Left ventricle myocardium inferior (tissue), 1 donor: ENCODE measurements around the gene GOLGB1. TPM values are rescaled to one million over a fixed set of nuclear protein-coding genes. Genes with fewer than 3 reads are reported as not detected.
"Not testable (repeated sequence)": the region's sequence is repeated elsewhere in the genome, so short reads cannot be mapped to it uniquely, and the experiment has no call there.

Experiments used
- DNase-seq: peaks from one replicate; pipeline ENCODE4 v3.0.0-alpha.2; 2020
- H3K27ac ChIP-seq: fragments of 200-600 bp; replicated peaks from 2 replicates; pipeline ENCODE4 v1.8.0; 2021
- H3K27me3 ChIP-seq: fragments of 200-600 bp; 2 replicates; pipeline ENCODE4 v1.8.0; 2021; ENCODE audit warnings: low read depth
- H3K36me3 ChIP-seq: fragments of 200-600 bp; 2 replicates; pipeline ENCODE4 v1.8.0; 2021
- H3K4me1 ChIP-seq: fragments of 200-600 bp; 2 replicates; pipeline ENCODE4 v1.8.0; 2021
- H3K4me3 ChIP-seq: fragments of 200-600 bp; 2 replicates; pipeline ENCODE4 v1.8.0; 2021; ENCODE audit warnings: mild to moderate bottlenecking, moderate library complexity
- H3K9me3 ChIP-seq: fragments of 200-600 bp; replicated peaks from 2 replicates; pipeline ENCODE4 v1.8.0; 2021
- intact Hi-C: fragments of 100-400 bp; cut with micrococcal nuclease; formaldehyde crosslinking; loops from one replicate; pipeline ENCODE4 v1.11.0; 2022
- total RNA-seq: library from RNA; stranded (reverse); fragmentation: NEBNext Ultra II Directional; extraction: Animal tissue kit (Norgen Biotek cat#: 25700); gene quantifications from one replicate; pipeline ENCODE4 v1.2.1, GENCODE V29; 2021
- TF ChIP-seq, protein P1 (sequence below): fragments of 200-600 bp; IDR thresholded peaks from 2 replicates; pipeline ENCODE4 v1.8.0; 2021; ENCODE audit warnings: antibody characterized with exemption, mild to moderate bottlenecking, borderline replicate concordance
- donor health status: DM: no; HTN: yes; CAD: no; lungs with severe emphysema.

Gene GOLGB1
- total RNA-seq, 1 donor from 2014 or later: 56.1 TPM

DNA sequence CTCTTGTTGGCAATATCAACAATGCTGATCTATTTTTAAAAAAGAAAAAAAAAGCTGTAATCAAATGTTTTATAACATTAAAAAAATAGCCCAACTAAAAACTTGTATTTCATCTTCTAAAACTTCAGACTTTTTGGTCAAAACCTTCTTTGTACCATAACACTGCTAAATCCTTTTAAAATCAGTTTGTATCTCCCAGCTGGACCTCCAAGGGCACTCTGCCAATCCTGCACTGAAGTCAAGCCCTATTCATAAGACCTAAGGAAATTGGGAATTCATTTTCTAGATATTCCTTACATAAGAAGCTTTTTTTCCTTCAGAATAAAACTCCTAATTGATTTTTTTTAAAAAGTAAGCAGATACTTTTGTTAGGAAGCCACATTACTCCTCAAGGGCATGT lies 50.6 kb downstream of the GOLGB1 start:
- H3K27ac ChIP-seq: peak overlapping the region; percentile 65
- no peak overlapping the region for H3K4me3 ChIP-seq
- TF ChIP-seq, protein P1, sequence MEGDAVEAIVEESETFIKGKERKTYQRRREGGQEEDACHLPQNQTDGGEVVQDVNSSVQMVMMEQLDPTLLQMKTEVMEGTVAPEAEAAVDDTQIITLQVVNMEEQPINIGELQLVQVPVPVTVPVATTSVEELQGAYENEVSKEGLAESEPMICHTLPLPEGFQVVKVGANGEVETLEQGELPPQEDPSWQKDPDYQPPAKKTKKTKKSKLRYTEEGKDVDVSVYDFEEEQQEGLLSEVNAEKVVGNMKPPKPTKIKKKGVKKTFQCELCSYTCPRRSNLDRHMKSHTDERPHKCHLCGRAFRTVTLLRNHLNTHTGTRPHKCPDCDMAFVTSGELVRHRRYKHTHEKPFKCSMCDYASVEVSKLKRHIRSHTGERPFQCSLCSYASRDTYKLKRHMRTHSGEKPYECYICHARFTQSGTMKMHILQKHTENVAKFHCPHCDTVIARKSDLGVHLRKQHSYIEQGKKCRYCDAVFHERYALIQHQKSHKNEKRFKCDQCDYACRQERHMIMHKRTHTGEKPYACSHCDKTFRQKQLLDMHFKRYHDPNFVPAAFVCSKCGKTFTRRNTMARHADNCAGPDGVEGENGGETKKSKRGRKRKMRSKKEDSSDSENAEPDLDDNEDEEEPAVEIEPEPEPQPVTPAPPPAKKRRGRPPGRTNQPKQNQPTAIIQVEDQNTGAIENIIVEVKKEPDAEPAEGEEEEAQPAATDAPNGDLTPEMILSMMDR: no peak
- H3K27me3 ChIP-seq: no peaks in the 10 kb centered on the region
- intact Hi-C loops: no loop called here
- DNase-seq: peak; percentile 48
- H3K9me3 ChIP-seq: no peaks in the 10 kb centered on the region
- peaks cover 37% of the 10 kb centered on the region for H3K36me3 ChIP-seq
- peaks cover 57% of the 10 kb centered on the region for H3K4me1 ChIP-seq

DNA sequence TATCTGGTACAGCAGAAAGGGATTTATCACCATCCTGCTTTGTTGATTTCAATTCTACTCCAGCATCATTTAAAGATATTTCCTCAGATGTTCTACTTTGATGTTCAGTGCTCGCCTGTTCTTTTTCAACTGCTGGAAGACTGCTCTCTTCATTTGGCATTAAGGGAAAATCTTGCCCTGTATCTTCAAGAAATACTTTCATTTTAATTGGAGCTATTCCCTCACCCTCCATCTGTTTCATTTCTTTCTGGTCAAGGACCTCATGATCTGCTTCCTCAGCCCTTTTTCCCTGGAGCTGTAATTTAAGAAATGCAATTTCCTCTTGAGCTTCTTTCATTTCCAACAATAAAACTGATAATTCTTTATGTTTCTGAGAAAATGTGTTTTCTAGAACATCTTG lies 51.1 kb downstream of the GOLGB1 start:
- Histone ChIP-seq H3K4me1 (peaks cover 57% of the 10 kb centered on the region), H3K9me3 (no peaks in the 10 kb centered on the region), H3K36me3 (peaks cover 38% of the 10 kb centered on the region), H3K27ac (peak overlapping the region; percentile 65), H3K27me3 (no peaks in the 10 kb centered on the region), H3K4me3 (no peak overlapping the region)
- TF ChIP-seq, protein P1: no peak
- DNase-seq: no peak
- intact Hi-C loops: no loop called here

DNA sequence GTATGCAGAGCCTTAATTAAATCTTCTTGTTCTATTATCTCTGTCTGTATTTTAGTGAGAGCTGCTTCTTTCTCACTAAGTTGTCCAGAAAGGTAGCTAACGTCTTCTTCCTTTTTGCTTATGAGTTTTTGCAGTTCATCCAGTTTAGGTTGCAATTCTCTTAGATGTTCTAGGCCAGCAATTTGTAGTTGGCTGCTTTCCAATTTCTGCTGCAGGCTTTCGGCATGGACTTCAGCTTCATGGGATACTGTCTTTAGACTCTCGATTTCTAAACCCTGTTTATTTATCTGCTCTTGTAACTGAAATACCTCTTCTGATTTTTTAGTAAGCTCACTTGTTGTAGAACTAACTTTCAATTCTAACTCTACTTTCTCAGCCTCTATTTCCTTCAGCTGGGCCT lies 53.4 kb downstream of the GOLGB1 start:
- Histone ChIP-seq H3K9me3 (no peaks in the 10 kb centered on the region), H3K27ac (peak overlapping the region; percentile 65), H3K4me3 (no peak overlapping the region), H3K4me1 (peaks cover 65% of the 10 kb centered on the region), H3K27me3 (no peaks in the 10 kb centered on the region), H3K36me3 (peaks cover 49% of the 10 kb centered on the region)
- no peak for DNase-seq
- TF ChIP-seq, protein P1: no peak
- intact Hi-C loops: no loop called here

GRCh38 chr3:121692010-121692699 lies 57.4 kb downstream of the GOLGB1 start:
- intact Hi-C loops: no loop called here
- no peaks in the 10 kb centered on the region for H3K27me3 ChIP-seq
- peak overlapping the region; percentile 68 for H3K27ac ChIP-seq
- TF ChIP-seq, protein P1: no peak
- peaks cover 40% of the 10 kb centered on the region for H3K4me1 ChIP-seq
- peaks cover 52% of the 10 kb centered on the region for H3K36me3 ChIP-seq
- no peak overlapping the region for H3K4me3 ChIP-seq
- no peak for DNase-seq
- H3K9me3 ChIP-seq: no peaks in the 10 kb centered on the region

- Histone ChIP-seq H3K36me3 (peaks cover 63% of the 10 kb centered on the region), H3K9me3 (no peaks in the 10 kb centered on the region), H3K27me3 (no peaks in the 10 kb centered on the region), H3K4me1 (peaks cover 27% of the 10 kb centered on the region), H3K4me3 (no peak overlapping the region), H3K27ac (peak overlapping the region; percentile 68)
- intact Hi-C loops: no loop called here
- no peak for DNase-seq
- TF ChIP-seq, protein P1: no peak
These were observed 58.6 kb downstream of the GOLGB1 start for GRCh38 chr3:121690777-121691405.

DNA sequence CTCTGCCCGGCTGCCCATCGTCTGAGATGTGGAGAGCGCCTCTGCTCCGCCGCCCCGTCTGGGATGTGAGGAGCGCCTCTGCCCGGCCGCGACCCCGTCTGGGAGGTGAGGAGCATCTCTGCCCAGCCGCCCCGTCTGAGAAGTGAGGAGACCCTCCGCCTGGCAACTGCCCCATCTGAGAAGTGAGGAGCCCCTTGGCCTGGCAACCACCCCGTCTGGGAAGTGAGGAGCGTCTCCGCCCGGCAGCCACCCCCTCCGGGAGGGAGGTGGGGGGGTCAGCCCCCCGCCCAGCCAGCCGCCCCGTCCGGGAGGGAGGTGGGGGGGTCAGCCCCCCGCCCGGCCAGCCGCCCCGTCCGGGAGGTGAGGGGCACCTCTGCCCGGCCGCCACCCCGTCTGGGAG lies 60.8 kb downstream of the GOLGB1 start:
- intact Hi-C loops, H3K27me3 ChIP-seq: not testable (repeated sequence)
- H3K36me3 ChIP-seq: peaks cover 75% of the 10 kb centered on the region

More for the DNA sequence above, 60.8 kb downstream of the GOLGB1 start:
- H3K9me3 ChIP-seq: peaks cover 16% of the 10 kb centered on the region
- H3K4me1 ChIP-seq: peaks cover 19% of the 10 kb centered on the region
- not testable (repeated sequence) for H3K27ac ChIP-seq, DNase-seq, H3K4me3 ChIP-seq
